Rectal smooth muscle tissue (tissue), 1 donor: ENCODE results near the gene MCTP1.

Experiments
- H3K27ac ChIP-seq: one replicate; pipeline ENCODE4 v1.7.0; 2013; ENCODE audit warnings: low read depth, low read length, inconsistent platforms
- H3K27me3 ChIP-seq: one replicate; pipeline ENCODE4 v1.7.0; 2013; ENCODE audit warnings: low read length; ENCODE audit not compliant: control insufficient read depth, insufficient read depth
- H3K36me3 ChIP-seq: one replicate; pipeline ENCODE4 v1.7.0; 2013; ENCODE audit warnings: low read length; ENCODE audit not compliant: control insufficient read depth, insufficient read depth
- H3K4me1 ChIP-seq: one replicate; pipeline ENCODE4 v1.7.0; 2013; ENCODE audit warnings: low read length; ENCODE audit not compliant: control insufficient read depth, insufficient read depth
- H3K4me3 ChIP-seq: one replicate; pipeline ENCODE4 v1.7.0; 2013; ENCODE audit warnings: low read length
- H3K9ac ChIP-seq: one replicate; pipeline ENCODE4 v1.7.0; 2013; ENCODE audit warnings: low read length

MCTP1 gene

GRCh38 chr5:95053253-95053652, 231.6 kb downstream of the MCTP1 start:
- Histone ChIP-seq H3K4me3 (no peak overlapping the region), H3K27ac (no peak overlapping the region), H3K4me1 (no peaks in the 10 kb centered on the region), H3K36me3 (no peaks in the 10 kb centered on the region), H3K27me3 (no peaks in the 10 kb centered on the region), H3K9ac (no peak overlapping the region)

- Histone ChIP-seq H3K27ac (no peak overlapping the region), H3K27me3 (no peaks in the 10 kb centered on the region)
Measured at GRCh38 chr5:95050708-95051107, 234.2 kb downstream of the MCTP1 start.

GRCh38 chr5:95048628-95049027, 236.3 kb downstream of the MCTP1 start:
- Histone ChIP-seq H3K4me3 (no peak overlapping the region), H3K36me3 (no peaks in the 10 kb centered on the region), H3K4me1 (no peaks in the 10 kb centered on the region), H3K9ac (no peak overlapping the region), H3K27me3 (no peaks in the 10 kb centered on the region), H3K27ac (no peak overlapping the region)

More at GRCh38 chr5:95050708-95051107, 234.2 kb downstream of the MCTP1 start:
- H3K9ac ChIP-seq, result no peak overlapping the region
- no peak overlapping the region for H3K4me3 ChIP-seq
- no peaks in the 10 kb centered on the region for H3K36me3 ChIP-seq
- no peaks in the 10 kb centered on the region for H3K4me1 ChIP-seq

GRCh38 chr5:95045181-95045965, 239.5 kb downstream of the MCTP1 start:
- H3K27me3 ChIP-seq, result no peaks in the 10 kb centered on the region
- no peak overlapping the region for H3K9ac ChIP-seq
- no peaks in the 10 kb centered on the region for H3K4me1 ChIP-seq
- H3K4me3 ChIP-seq, result no peak overlapping the region
- H3K27ac ChIP-seq, result no peak overlapping the region
- no peaks in the 10 kb centered on the region for H3K36me3 ChIP-seq

- Histone ChIP-seq H3K27ac (no peak overlapping the region), H3K4me1 (no peaks in the 10 kb centered on the region), H3K27me3 (no peaks in the 10 kb centered on the region)
Measured at GRCh38 chr5:95044096-95044495, 240.8 kb downstream of the MCTP1 start.

GRCh38 chr5:95043648-95044047, 241.2 kb downstream of the MCTP1 start:
- Histone ChIP-seq H3K27me3 (no peaks in the 10 kb centered on the region), H3K9ac (no peak overlapping the region), H3K4me3 (no peak overlapping the region), H3K36me3 (no peaks in the 10 kb centered on the region), H3K27ac (no peak overlapping the region), H3K4me1 (no peaks in the 10 kb centered on the region)

More at GRCh38 chr5:95044096-95044495, 240.8 kb downstream of the MCTP1 start:
- Histone ChIP-seq H3K9ac (no peak overlapping the region), H3K4me3 (no peak overlapping the region), H3K36me3 (no peaks in the 10 kb centered on the region)

- no peak overlapping the region for H3K27ac ChIP-seq
Measured at GRCh38 chr5:95043234-95043633, 241.7 kb downstream of the MCTP1 start.

GRCh38 chr5:95042037-95042436, 242.9 kb downstream of the MCTP1 start:
- Histone ChIP-seq H3K27ac (no peak overlapping the region), H3K4me3 (no peak overlapping the region), H3K36me3 (no peaks in the 10 kb centered on the region), H3K27me3 (no peaks in the 10 kb centered on the region), H3K9ac (no peak overlapping the region), H3K4me1 (no peaks in the 10 kb centered on the region)

More at GRCh38 chr5:95043234-95043633, 241.7 kb downstream of the MCTP1 start:
- no peaks in the 10 kb centered on the region for H3K27me3 ChIP-seq
- H3K4me3 ChIP-seq, result no peak overlapping the region
- no peaks in the 10 kb centered on the region for H3K4me1 ChIP-seq
- no peak overlapping the region for H3K9ac ChIP-seq
- H3K36me3 ChIP-seq, result no peaks in the 10 kb centered on the region

GRCh38 chr5:95035891-95036685, 248.8 kb downstream of the MCTP1 start:
- Histone ChIP-seq H3K27me3 (no peaks in the 10 kb centered on the region), H3K4me1 (no peaks in the 10 kb centered on the region), H3K27ac (no peak overlapping the region), H3K9ac (no peak overlapping the region), H3K4me3 (no peak overlapping the region), H3K36me3 (no peaks in the 10 kb centered on the region)

GRCh38 chr5:95032801-95033200, 252.1 kb downstream of the MCTP1 start:
- Histone ChIP-seq H3K4me1 (no peaks in the 10 kb centered on the region), H3K9ac (no peak overlapping the region), H3K36me3 (no peaks in the 10 kb centered on the region), H3K27me3 (no peaks in the 10 kb centered on the region), H3K4me3 (no peak overlapping the region), H3K27ac (no peak overlapping the region)

GRCh38 chr5:95029569-95030366, 255.1 kb downstream of the MCTP1 start:
- H3K27me3 ChIP-seq, result no peaks in the 10 kb centered on the region
- H3K4me1 ChIP-seq, result no peaks in the 10 kb centered on the region
- H3K27ac ChIP-seq, result no peak overlapping the region

GRCh38 chr5:95027775-95028174, 257.1 kb downstream of the MCTP1 start:
- no peaks in the 10 kb centered on the region for H3K36me3 ChIP-seq
- H3K4me1 ChIP-seq, result no peaks in the 10 kb centered on the region
- no peak overlapping the region for H3K27ac ChIP-seq
- H3K27me3 ChIP-seq, result no peaks in the 10 kb centered on the region
- no peak overlapping the region for H3K9ac ChIP-seq
- no peak overlapping the region for H3K4me3 ChIP-seq

More at GRCh38 chr5:95029569-95030366, 255.1 kb downstream of the MCTP1 start:
- Histone ChIP-seq H3K4me3 (no peak overlapping the region), H3K36me3 (no peaks in the 10 kb centered on the region), H3K9ac (no peak overlapping the region)
